Myometrial cell (primary cell): ENCODE measurements around the gene NOL7. TPM values are rescaled to one million over a fixed set of nuclear protein-coding genes. Genes with fewer than 3 reads are reported as not detected.

ENCODE experiments used
- total RNA-seq: library from RNA; depleted of rRNA; stranded (reverse); fragments of >200 nt; gene quantifications from 2 replicates; pipeline ENCODE4 v1.2.3, GENCODE V29; 2015

The NOL7 gene
- total RNA-seq, result 62.3 and 87.0 TPM in 2 replicates

GRCh38 chr6:13614926-13615791, at the start of gene NOL7:
Gene NOL7 (plus strand): TSS chr6:13615335. CDS start chr6:13615359, 24 bp downstream.

GRCh38 chr6:13574571-13575376, 40.4 kb upstream of the NOL7 start, which contains the start of gene SIRT5:
Gene SIRT5 (plus strand): TSS chr6:13574601. CDS start chr6:13584111, 9,510 bp downstream.

Other genes starting within 250 kb of the NOL7 start
- 1.7 and 2.1 TPM in 2 replicates for gene GFOD1, start 127.7 kb upstream of the NOL7 start, total RNA-seq
- 5.1 and 7.5 TPM in 2 replicates for gene SIRT5, start 40.7 kb upstream of the NOL7 start, total RNA-seq
- 15.3 and 21.6 TPM in 2 replicates for gene RANBP9, start 96.5 kb downstream of the NOL7 start, total RNA-seq
- gene MCUR1, start 199.2 kb downstream of the NOL7 start, total RNA-seq, result 7.8 and 8.9 TPM in 2 replicates